Measurements from ENCODE around the gene PPM1N. TPM values are rescaled to one million over a fixed set of nuclear protein-coding genes. Genes with fewer than 3 reads are reported as not detected.

PPM1N gene
- total RNA-seq, 1 donor from 2014 or later, result 1.8 TPM

DNA sequence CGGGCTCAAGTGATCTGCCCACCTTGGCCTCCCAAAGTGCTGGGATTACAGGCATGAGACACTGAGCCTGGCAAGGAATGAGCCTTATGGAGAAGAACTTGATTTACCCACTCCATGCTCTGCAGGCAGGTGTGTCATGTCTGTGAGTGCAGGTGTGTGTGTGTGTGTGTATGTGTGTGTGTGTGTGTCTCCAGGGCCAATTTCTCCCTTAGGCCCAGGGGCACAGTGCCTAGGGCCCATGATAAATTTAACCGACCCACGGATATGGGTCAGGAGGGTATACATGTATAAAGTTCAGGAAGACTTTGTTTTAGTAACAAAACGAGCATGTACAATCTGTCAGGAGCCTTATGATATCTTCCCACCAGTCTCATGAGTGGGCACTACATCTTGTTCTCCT lies 35.0 kb upstream of the PPM1N start:
- Histone ChIP-seq H3K4me1 (peaks cover 12% of the 10 kb centered on the region), H3K4me3 (no peak overlapping the region), H3K27me3 (ENCODE audit: low read depth) (no peaks in the 10 kb centered on the region), H3K27ac (no peak overlapping the region), H3K9me3 (no peaks in the 10 kb centered on the region), H3K36me3 (no peaks in the 10 kb centered on the region)
- TF ChIP-seq, protein P1, sequence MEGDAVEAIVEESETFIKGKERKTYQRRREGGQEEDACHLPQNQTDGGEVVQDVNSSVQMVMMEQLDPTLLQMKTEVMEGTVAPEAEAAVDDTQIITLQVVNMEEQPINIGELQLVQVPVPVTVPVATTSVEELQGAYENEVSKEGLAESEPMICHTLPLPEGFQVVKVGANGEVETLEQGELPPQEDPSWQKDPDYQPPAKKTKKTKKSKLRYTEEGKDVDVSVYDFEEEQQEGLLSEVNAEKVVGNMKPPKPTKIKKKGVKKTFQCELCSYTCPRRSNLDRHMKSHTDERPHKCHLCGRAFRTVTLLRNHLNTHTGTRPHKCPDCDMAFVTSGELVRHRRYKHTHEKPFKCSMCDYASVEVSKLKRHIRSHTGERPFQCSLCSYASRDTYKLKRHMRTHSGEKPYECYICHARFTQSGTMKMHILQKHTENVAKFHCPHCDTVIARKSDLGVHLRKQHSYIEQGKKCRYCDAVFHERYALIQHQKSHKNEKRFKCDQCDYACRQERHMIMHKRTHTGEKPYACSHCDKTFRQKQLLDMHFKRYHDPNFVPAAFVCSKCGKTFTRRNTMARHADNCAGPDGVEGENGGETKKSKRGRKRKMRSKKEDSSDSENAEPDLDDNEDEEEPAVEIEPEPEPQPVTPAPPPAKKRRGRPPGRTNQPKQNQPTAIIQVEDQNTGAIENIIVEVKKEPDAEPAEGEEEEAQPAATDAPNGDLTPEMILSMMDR (IDR thresholded peaks at IDR 0.05), result no peak
- no peak for DNase-seq
- ATAC-seq, result no peak
- intact Hi-C loops (cut with DNase I), result no loop called here

DNA sequence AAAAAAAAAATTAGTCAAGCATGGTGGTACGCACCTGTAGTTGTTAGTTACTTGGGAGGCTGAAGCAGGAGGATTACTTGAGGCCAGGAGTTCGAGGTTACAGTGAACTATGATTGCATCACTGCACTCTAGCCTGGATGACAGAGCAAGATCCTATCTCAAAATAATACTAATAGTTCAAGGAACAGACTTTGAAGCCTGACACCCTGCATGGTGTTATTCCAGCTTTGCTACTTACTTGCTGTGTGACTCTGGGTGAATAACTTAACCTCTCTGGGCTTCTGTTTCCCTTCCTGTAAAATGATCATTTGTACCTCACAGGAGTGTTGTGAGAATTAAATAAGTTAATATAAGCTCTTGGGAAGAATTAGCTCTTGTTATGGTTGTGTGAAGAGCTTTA lies 34.0 kb upstream of the PPM1N start:
- TF ChIP-seq, protein P1 (IDR thresholded peaks at IDR 0.05), result no peak
- ATAC-seq, result no peak
- peaks cover 16% of the 10 kb centered on the region for H3K4me1 ChIP-seq
- no peaks in the 10 kb centered on the region for H3K9me3 ChIP-seq
- intact Hi-C loops (cut with DNase I), result no loop called here
- H3K27ac ChIP-seq, result no peak overlapping the region
- no peak for DNase-seq
- no peak overlapping the region for H3K4me3 ChIP-seq
- no peaks in the 10 kb centered on the region for H3K36me3 ChIP-seq
- no peaks in the 10 kb centered on the region for H3K27me3 ChIP-seq (ENCODE audit: low read depth)

DNA sequence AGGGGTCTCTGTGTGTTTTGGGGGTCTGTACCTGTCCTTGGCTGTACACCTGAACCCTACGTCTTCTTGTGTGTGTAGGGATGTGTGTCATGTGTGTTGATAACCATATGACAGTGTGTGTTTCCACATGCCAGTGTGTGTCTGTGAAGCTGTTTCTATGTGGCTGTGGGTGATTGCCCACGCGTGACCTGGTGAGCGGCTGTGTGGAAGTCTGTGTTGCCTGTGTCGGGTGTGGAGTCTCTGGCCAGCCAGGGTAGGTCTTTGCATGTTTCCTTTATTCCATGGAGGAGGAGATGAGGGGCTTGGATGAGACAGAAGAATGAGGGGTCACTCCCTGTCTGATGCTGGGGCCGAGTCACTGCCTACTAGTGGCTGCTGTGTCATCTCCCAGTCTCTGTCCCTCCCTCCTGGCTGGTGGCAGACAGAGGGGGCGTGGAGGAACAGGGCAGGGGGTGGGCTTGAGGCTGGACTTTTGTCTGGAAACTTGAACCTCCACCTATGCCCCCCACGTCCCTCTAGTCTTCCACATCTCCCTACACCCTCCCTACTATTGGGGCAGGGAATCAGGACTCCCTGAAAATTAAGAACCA lies 33.3 kb upstream of the PPM1N start:
- intact Hi-C loops (cut with DNase I), result no loop called here
- Histone ChIP-seq H3K27ac (no peak overlapping the region), H3K36me3 (no peaks in the 10 kb centered on the region), H3K27me3 (ENCODE audit: low read depth) (no peaks in the 10 kb centered on the region), H3K9me3 (no peaks in the 10 kb centered on the region), H3K4me3 (no peak overlapping the region), H3K4me1 (peaks cover 20% of the 10 kb centered on the region)
- DNase-seq, result no peak
- ATAC-seq, result no peak
- TF ChIP-seq, protein P1 (IDR thresholded peaks at IDR 0.05), result no peak

DNA sequence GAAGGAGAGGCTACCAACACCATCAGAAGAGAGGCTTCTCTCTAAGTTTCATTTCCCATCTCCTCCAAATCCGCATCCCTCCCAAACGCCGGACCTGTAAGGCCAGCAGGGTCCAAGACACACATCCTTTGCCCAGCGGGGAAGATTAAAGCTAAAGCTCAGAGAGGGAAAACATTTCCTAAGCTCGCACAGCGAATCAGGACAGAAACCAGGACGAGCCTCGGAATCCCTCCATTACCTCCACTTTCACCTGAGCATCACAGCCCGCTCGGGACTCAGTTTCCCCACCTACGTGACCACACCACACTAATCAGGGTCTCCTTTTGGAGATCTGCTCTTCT lies 31.2 kb upstream of the PPM1N start:
- no peak for ATAC-seq
- peaks cover 29% of the 10 kb centered on the region for H3K4me1 ChIP-seq
- no peaks in the 10 kb centered on the region for H3K36me3 ChIP-seq
- intact Hi-C loops (cut with DNase I), result no loop called here
- no peaks in the 10 kb centered on the region for H3K9me3 ChIP-seq
- no peak for DNase-seq
- TF ChIP-seq, protein P1 (IDR thresholded peaks at IDR 0.05), result no peak
- H3K27me3 ChIP-seq (ENCODE audit: low read depth), result no peaks in the 10 kb centered on the region
- peak overlapping the region; percentile 98 for H3K27ac ChIP-seq
- H3K4me3 ChIP-seq, result peak overlapping the region; percentile 74

DNA sequence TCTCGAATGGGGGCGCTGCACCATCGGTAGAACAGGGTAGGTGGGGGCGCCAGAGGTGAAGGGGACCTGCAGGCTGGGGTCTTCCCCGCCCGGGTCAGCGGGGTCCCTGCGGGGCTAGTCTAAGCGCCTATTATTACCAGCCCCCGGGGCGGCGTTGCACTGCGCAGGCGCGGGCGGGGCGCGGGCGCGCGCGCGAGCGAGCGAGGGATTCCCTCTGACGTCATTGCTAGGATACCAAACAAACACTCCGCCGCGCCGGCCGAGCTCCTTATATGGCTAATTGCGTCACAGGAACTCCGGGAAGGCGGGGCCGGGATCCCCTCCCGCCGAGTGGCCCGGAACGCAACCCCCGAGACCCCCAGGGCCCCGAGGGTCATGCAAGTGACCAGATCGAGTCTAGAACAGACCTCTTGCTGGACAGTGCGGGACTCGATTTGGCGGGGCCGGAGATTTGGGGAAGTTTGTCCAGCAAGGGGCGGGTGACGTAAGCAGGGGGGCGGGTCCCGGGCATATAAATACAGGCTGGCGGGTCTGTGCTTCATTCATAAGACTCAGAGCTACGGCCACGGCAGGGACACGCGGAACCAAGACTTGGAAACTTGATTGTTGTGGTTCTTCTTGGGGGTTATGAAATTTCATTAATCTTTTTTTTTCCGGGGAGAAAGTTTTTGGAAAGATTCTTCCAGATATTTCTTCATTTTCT lies 30.6 kb upstream of the PPM1N start, which contains the start of gene FOSB:
Gene FOSB (plus strand): TSS at position 541 of the 703 bp plus-strand sequence. CDS start 591 bp downstream, outside the sequence.
- TF ChIP-seq, protein P1 (IDR thresholded peaks at IDR 0.05), result no peak
- peak; percentile 97 for DNase-seq
- H3K27ac ChIP-seq, result peak within 1 kb of the TSS; percentile 98
- H3K27me3 ChIP-seq (ENCODE audit: low read depth), result no peaks in the 10 kb centered on the region
- peaks cover 31% of the 10 kb centered on the region for H3K4me1 ChIP-seq
- H3K4me3 ChIP-seq, result peak within 1 kb of the TSS; percentile 74
- no peaks in the 10 kb centered on the region for H3K9me3 ChIP-seq
- peak; percentile 56 to 66 for ATAC-seq
- intact Hi-C loops (cut with DNase I), result no loop called here
- H3K36me3 ChIP-seq, result no peaks in the 10 kb centered on the region
